ENCODE results near the gene ACYP2.
"Not testable (repeated sequence)": the region's sequence is repeated elsewhere in the genome, so short reads cannot be mapped to it uniquely, and the experiment has no call there.

The ACYP2 gene

GRCh38 chr2:54106631-54107454, 8.6 kb upstream of the ACYP2 start:
- Histone ChIP-seq H3K36me3 (replicated peaks) (no peaks in the 10 kb centered on the region), H3K27me3 (ENCODE audit: low read depth) (no peaks in the 10 kb centered on the region), H3K9me3 (no peaks in the 10 kb centered on the region), H3K4me3 (no peak overlapping the region), H3K4me1 (peaks cover 15% of the 10 kb centered on the region)
- in situ Hi-C loops (cut with MboI; ENCODE audit: low sequenced_read_pairs), result loop anchor here (25.0 kb wide), 2 partner anchors 555 to 730 kb away; no protein-coding TSS in a partner anchor
- peak; percentile 58 to 74 for DNase-seq (ENCODE audit: low spot score in 2 of 2)

- in situ Hi-C loops (cut with MboI; ENCODE audit: low sequenced_read_pairs), result loop anchor here (25.0 kb wide), 2 partner anchors 555 to 730 kb away; no protein-coding TSS in a partner anchor
Observed at GRCh38 chr2:54107455-54107764, 8.0 kb upstream of the ACYP2 start.

GRCh38 chr2:54107903-54108615, 7.4 kb upstream of the ACYP2 start:
- no peaks in the 10 kb centered on the region for H3K27me3 ChIP-seq (ENCODE audit: low read depth)
- H3K9me3 ChIP-seq, result no peaks in the 10 kb centered on the region
- H3K4me1 ChIP-seq, result peaks cover 15% of the 10 kb centered on the region
- H3K4me3 ChIP-seq, result no peak overlapping the region
- in situ Hi-C loops (cut with MboI; ENCODE audit: low sequenced_read_pairs), result loop anchor here (25.0 kb wide), 2 partner anchors 554 to 729 kb away; no protein-coding TSS in a partner anchor
- no peak for DNase-seq (ENCODE audit: low spot score in 2 of 2)
- H3K36me3 ChIP-seq (replicated peaks), result no peaks in the 10 kb centered on the region

More at GRCh38 chr2:54107455-54107764, 8.0 kb upstream of the ACYP2 start:
- Histone ChIP-seq H3K4me3 (no peak overlapping the region), H3K27me3 (ENCODE audit: low read depth) (no peaks in the 10 kb centered on the region), H3K9me3 (no peaks in the 10 kb centered on the region), H3K36me3 (replicated peaks) (no peaks in the 10 kb centered on the region), H3K4me1 (peaks cover 15% of the 10 kb centered on the region)
- no peak for DNase-seq (ENCODE audit: low spot score in 2 of 2)

GRCh38 chr2:54109848-54110247, 5.6 kb upstream of the ACYP2 start:
- H3K27me3 ChIP-seq (ENCODE audit: low read depth), result no peaks in the 10 kb centered on the region
- DNase-seq (ENCODE audit: low spot score in 2 of 2), result no peak
- H3K4me1 ChIP-seq, result peaks cover 13% of the 10 kb centered on the region
- H3K4me3 ChIP-seq, result no peak overlapping the region
- no peaks in the 10 kb centered on the region for H3K36me3 ChIP-seq (replicated peaks)
- no peaks in the 10 kb centered on the region for H3K9me3 ChIP-seq
- in situ Hi-C loops (cut with MboI; ENCODE audit: low sequenced_read_pairs), result loop anchor here (10.0 to 25.0 kb wide), 3 partner anchors 552 to 727 kb away; no protein-coding TSS in a partner anchor

GRCh38 chr2:54114479-54114878, 936 bp upstream of the ACYP2 start:
- not testable (repeated sequence) for H3K27me3 ChIP-seq (ENCODE audit: low read depth); H3K36me3 ChIP-seq (replicated peaks); DNase-seq (ENCODE audit: low spot score in 2 of 2); H3K9me3 ChIP-seq; H3K4me1 ChIP-seq
- in situ Hi-C loops (cut with MboI; ENCODE audit: low sequenced_read_pairs), result loop anchor here (10.0 to 25.0 kb wide), 3 partner anchors 548 to 723 kb away; no protein-coding TSS in a partner anchor
- peak overlapping the region; percentile 66 for H3K4me3 ChIP-seq

- Histone ChIP-seq H3K4me1 (no peaks in the 10 kb centered on the region), H3K27me3 (ENCODE audit: low read depth) (no peaks in the 10 kb centered on the region), H3K36me3 (replicated peaks) (no peaks in the 10 kb centered on the region), H3K9me3 (peaks cover 3% of the 10 kb centered on the region; the same call in 1 of the 2 replicates), H3K4me3 (peak overlapping the region; percentile 66)
- in situ Hi-C loops (cut with MboI; ENCODE audit: low sequenced_read_pairs), result loop anchor here (10.0 to 25.0 kb wide), 3 partner anchors 547 to 722 kb away; no protein-coding TSS in a partner anchor
- DNase-seq (ENCODE audit: low spot score in 2 of 2), result no peak
Observed at GRCh38 chr2:54114936-54115283, 505 bp upstream of the ACYP2 start.

- DNase-seq (ENCODE audit: low spot score in 2 of 2), result not testable (repeated sequence)
Observed at GRCh38 chr2:54116598-54116997, 1.2 kb downstream of the ACYP2 start.

GRCh38 chr2:54120950-54121349, 5.5 kb downstream of the ACYP2 start:
- H3K4me3 ChIP-seq, result no peak overlapping the region
- in situ Hi-C loops (cut with MboI; ENCODE audit: low sequenced_read_pairs), result loop anchor here (25.0 kb wide), 2 partner anchors 541 to 716 kb away; no protein-coding TSS in a partner anchor
- no peak for DNase-seq (ENCODE audit: low spot score in 2 of 2)

More at GRCh38 chr2:54116598-54116997, 1.2 kb downstream of the ACYP2 start:
- H3K4me1 ChIP-seq; H3K4me3 ChIP-seq; H3K27me3 ChIP-seq (ENCODE audit: low read depth); H3K9me3 ChIP-seq; H3K36me3 ChIP-seq (replicated peaks): not testable (repeated sequence)
- in situ Hi-C loops (cut with MboI; ENCODE audit: low sequenced_read_pairs), result loop anchor here (10.0 to 25.0 kb wide), 3 partner anchors 546 to 721 kb away; no protein-coding TSS in a partner anchor

GRCh38 chr2:54122171-54122935, 6.9 kb downstream of the ACYP2 start:
- no peaks in the 10 kb centered on the region for H3K27me3 ChIP-seq (ENCODE audit: low read depth)
- DNase-seq (ENCODE audit: low spot score in 2 of 2), result no peak
- H3K4me3 ChIP-seq, result no peak overlapping the region
- no peaks in the 10 kb centered on the region; the same call in 1 of the 2 replicates for H3K9me3 ChIP-seq
- in situ Hi-C loops (cut with MboI; ENCODE audit: low sequenced_read_pairs), result loop anchor here (25.0 kb wide), 2 partner anchors 540 to 715 kb away; no protein-coding TSS in a partner anchor
- peaks cover 3% of the 10 kb centered on the region for H3K4me1 ChIP-seq
- H3K36me3 ChIP-seq (replicated peaks), result no peaks in the 10 kb centered on the region

More at GRCh38 chr2:54120950-54121349, 5.5 kb downstream of the ACYP2 start:
- Histone ChIP-seq H3K27me3 (ENCODE audit: low read depth) (no peaks in the 10 kb centered on the region), H3K4me1 (peaks cover 3% of the 10 kb centered on the region), H3K9me3 (peaks cover 3% of the 10 kb centered on the region), H3K36me3 (replicated peaks) (no peaks in the 10 kb centered on the region)

GRCh38 chr2:54122939-54123338, 7.5 kb downstream of the ACYP2 start:
- Histone ChIP-seq H3K27me3 (ENCODE audit: low read depth) (no peaks in the 10 kb centered on the region), H3K9me3 (no peaks in the 10 kb centered on the region; the same call in 1 of the 2 replicates), H3K4me1 (peaks cover 3% of the 10 kb centered on the region), H3K36me3 (replicated peaks) (no peaks in the 10 kb centered on the region), H3K4me3 (no peak overlapping the region)
- in situ Hi-C loops (cut with MboI; ENCODE audit: low sequenced_read_pairs), result loop anchor here (25.0 kb wide), 2 partner anchors 539 to 714 kb away; no protein-coding TSS in a partner anchor
- DNase-seq (ENCODE audit: low spot score in 2 of 2), result no peak

- H3K27me3 ChIP-seq (ENCODE audit: low read depth); H3K4me1 ChIP-seq; H3K36me3 ChIP-seq (replicated peaks); DNase-seq (ENCODE audit: low spot score in 2 of 2); H3K9me3 ChIP-seq; H3K4me3 ChIP-seq; in situ Hi-C loops (cut with MboI; ENCODE audit: low sequenced_read_pairs): not testable (repeated sequence)
Observed at GRCh38 chr2:54127174-54127573, 11.8 kb downstream of the ACYP2 start.

GRCh38 chr2:54133056-54133455, 17.6 kb downstream of the ACYP2 start:
- in situ Hi-C loops (cut with MboI; ENCODE audit: low sequenced_read_pairs), result no loop called here
- DNase-seq (ENCODE audit: low spot score in 2 of 2), result no peak
- H3K4me3 ChIP-seq, result no peak overlapping the region

GRCh38 chr2:54139210-54139609, 23.8 kb downstream of the ACYP2 start:
- no peak overlapping the region for H3K4me3 ChIP-seq
- no peaks in the 10 kb centered on the region for H3K36me3 ChIP-seq (replicated peaks)
- no peaks in the 10 kb centered on the region for H3K9me3 ChIP-seq
- in situ Hi-C loops (cut with MboI; ENCODE audit: low sequenced_read_pairs), result no loop called here
- H3K4me1 ChIP-seq, result no peaks in the 10 kb centered on the region
- H3K27me3 ChIP-seq (ENCODE audit: low read depth), result no peaks in the 10 kb centered on the region
- DNase-seq (ENCODE audit: low spot score in 2 of 2), result no peak

More at GRCh38 chr2:54133056-54133455, 17.6 kb downstream of the ACYP2 start:
- H3K4me1 ChIP-seq, result no peaks in the 10 kb centered on the region
- H3K36me3 ChIP-seq (replicated peaks), result no peaks in the 10 kb centered on the region
- H3K27me3 ChIP-seq (ENCODE audit: low read depth), result no peaks in the 10 kb centered on the region
- no peaks in the 10 kb centered on the region for H3K9me3 ChIP-seq
